ENCODE data around the gene TUFM.
A peak's percentile ranks its signal among the peaks of the same experiment; 100 is the strongest.
"Not testable (repeated sequence)": the region's sequence is repeated elsewhere in the genome, so short reads cannot be mapped to it uniquely, and the experiment has no call there.

The TUFM gene

DNA sequence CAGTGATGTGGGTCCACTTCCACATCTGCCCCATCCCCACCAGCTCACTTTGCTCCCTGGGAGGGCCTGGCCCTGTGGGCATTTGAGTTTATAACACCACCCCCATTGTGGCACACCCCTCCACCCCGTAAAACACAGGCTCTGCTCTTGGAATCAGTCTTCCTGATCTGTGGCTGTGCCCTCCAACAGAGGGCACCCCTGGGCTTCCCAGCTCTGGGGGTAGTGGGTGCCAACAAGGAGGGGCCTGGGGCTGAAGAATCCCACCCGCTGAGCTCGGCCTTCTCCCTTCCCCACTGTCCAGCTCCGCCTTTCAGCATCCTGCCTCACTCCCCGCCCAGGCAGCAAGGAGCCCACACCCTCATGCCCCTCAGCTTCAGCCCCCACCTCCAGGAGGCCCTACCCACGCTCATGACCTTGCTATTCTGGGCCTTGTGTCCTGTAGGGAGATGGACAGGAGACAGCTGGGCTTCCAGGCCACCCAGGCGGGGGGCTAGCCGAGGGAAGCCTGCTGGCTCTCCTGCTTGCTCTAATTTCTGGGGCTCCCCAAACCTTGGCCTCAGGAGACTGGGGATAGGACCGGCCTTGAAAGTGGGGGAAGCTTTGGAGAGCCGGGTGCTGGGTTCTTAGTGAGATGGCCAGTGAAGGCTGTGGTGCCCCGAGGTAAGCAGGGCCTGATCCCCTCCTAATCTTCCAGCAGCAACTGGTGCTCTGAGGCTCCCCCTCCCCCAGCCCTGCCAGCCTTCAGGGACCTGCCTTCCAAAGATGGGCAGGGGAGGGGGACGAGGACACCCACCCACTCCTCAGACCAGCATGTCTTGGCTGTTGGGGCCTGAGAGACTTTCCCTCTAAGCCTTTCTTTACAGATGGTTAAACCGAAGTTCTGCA is 29.2 kb upstream of the TUFM start:
- DNase-seq = no peak

DNA sequence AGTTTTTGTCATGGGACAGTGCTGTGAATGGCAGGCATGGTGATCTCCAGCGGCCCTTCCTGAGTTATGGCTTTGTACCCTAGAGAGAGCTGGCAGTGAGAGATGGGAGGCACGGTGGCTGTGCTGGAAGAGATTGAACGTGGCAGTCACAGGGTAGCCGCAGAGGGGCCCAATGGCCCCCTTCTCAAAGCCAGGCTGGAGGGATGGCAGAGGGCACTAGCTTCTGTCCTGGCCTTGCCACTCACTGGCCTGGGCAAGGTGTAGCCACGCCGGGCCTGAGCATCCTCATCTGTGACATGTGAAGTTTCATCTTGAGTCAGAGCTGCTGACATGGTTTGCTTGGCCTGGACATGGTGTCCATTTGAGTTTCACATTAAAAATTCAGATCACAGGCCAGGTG is 28.3 kb upstream of the TUFM start:
- no peak for DNase-seq

DNA sequence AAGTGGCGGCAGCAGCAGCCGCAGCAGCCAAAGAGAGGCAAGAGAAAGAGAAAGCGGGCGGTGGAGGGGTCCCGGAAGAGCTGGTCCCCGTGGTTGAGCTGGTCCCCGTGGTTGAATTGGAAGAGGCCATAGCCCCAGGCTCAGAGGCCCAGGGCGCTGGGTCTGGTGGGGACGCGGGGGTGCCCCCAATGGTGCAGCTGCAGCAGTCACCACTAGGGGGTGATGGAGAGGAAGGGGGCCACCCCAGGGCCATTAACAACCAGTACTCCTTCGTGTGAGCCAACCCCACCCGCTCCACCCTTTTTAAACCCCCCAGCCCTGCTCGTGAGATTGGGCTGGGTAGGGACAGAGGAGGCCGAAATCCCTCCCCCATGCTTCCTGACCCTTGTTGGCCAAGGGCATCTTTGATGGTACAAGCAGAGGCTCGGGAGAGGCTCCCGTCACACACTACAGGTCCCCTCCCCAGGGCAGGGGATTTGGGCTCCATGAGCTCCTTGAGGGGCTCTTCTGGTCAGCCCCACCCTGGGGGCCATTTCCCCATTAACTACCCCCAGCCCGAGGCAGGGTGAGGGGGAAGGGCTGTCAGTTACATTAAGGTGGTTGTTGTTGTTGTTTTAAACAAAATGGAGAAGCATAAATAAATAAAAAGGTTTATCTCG is 27.5 kb upstream of the TUFM start:
- DNase-seq = peak; percentile 78

DNA sequence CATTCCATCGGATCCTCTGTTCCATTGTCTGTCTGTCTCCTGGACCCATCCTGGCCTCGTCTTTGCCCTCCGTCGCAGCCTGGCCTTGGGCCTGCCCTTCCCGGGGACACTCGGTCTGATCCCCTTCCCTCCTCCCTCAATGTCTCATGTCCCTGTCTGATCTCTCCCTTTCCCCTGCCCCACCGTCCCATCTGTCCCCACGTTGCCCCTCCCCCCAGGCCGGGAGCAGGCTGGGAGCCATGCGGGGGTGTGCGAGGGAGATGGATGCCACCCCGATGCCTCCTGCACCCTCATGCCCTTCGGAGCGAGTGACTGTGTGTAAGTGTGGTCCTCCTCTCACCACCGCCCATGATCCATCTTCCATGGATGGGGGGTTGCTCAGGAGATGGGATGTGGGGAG is 26.8 kb upstream of the TUFM start:
- DNase-seq = no peak

DNA sequence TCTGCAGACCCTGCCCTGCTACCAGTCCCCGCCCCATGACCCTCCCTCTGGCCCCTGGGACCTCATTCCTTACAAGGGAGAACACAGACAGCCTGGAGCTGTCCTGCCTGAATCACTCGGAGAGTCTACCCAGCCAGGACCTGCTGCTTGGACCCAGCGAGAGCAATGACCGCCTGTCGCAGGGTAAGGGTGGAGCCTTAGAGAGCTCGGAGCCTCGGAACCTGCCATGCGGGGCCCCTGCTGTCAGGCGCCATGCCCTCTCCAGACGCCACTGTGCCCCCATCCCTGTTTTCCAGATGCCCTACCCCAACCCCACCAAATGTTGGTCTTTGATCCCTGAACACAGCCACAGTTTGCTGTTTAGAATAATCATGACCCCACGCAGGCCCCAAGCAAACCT is 23.1 kb upstream of the TUFM start:
- DNase-seq = no peak

DNA sequence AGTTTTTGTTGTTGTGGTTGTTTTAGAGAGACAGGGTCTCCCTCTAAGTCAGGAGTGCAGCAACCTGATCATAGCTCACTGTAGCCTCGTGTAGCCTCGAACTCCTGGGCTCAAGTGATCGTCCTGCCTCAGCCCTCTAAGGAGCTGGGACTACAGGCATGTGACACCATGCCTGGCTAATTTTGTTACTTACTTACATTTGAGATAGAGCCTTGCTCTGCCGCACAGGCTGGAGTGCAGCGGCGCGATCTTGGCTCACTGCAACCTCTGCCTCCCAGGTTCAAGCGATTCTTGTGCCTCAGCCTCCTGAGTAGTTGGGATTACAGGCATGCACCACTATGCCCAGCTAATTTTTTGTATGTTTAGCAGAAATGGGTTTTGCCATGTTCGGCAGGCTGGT is 21.5 kb upstream of the TUFM start:
- not testable (repeated sequence) for DNase-seq

DNA sequence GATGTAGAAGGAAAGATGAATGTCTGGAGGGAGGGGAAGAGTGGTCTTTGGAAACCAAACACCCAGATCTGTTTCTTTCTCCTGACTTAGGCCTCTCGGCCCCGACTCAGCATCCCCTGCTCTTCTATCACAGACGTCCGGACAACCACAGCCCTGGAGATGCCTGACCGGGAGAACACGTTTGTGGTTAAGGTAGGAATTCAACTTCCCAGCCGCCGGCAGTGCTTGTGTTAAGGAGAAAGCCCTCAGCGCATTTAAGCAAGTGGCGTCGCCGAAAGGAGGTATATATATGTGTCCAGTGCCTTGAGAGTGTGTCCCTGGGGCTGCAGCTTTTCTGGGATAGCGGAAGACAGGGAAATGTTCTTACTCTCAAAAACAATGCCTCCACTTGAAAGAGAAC is 21.1 kb upstream of the TUFM start:
- DNase-seq = no peak

DNA sequence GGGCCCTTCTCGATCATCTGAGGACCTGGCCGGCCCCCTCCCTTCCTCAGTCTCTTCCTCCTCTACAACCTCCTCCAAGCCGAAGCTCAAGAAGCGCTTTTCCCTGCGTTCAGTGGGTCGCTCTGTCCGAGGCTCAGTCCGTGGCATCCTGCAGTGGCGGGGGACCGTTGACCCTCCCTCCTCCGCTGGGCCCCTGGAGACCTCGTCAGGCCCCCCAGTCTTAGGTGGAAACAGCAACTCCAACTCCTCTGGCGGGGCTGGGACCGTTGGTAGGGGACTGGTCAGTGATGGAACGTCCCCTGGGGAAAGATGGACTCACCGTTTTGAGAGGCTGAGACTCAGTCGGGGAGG is 20.3 kb upstream of the TUFM start:
- DNase-seq = no peak

DNA sequence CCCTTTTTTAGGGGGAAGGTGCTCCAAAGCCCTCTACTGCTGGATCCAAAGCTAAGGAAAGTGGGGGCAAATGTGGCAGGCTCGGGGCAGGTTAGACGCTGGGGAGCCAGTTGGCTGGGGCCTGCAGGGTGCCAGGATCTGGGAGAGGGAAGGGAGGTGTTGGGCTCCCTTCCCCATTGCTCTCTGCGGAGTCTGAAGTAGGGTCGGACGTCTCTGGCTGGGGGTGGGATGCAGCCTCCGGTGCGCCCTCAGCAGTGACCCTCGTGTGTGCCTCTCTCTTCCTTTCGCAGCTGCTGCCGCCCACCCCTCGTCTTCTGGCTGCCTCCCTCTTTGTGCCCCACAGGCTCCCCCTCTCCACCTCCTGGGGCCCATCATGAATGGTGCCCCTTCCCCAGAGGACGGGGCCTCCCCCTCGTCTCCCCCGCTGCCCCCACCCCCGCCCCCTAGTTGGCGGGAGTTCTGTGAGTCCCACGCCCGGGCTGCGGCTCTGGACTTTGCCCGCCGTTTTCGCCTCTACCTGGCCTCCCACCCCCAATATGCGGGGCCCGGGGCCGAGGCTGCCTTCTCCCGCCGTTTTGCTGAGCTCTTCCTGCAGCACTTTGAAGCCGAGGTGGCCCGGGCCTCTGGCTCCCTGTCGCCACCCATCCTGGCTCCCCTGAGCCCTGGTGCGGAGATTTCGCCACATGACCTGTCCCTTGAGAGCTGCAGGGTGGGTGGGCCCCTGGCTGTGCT is 19.7 kb upstream of the TUFM start:
- DNase-seq = no peak

DNA sequence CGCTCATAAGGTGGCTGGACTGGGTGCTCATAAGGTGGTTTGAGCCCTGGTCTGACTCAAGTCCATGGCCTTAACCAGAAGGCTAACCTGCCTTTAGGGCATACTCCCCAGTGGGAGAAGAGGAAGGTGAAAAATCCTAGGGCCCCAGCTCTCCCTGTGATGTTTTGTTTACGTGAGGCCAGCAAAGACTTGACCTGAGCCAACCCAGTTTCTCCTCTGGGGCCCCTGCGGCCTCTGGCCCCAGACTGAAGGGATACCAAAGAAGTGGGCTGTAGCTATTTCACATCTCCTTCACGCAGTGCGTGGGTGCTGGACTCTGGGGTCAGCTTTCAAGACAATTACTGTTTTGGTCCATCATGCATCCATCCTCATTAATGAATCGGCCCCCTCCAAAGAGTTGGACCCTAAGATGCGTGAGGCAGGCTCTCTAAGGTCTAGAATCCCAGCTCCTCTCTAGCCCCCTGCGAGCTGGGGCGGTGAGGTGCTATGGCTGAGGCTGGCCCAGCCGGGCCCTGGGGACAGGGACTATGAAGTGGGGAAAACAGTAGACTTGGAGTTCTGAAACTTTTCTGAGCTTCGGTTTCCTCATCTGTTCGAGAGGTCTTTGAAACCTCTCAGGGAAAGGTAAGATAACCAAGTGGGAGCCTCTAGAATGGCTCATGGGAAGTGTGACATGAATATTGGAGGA is 19.0 kb upstream of the TUFM start:
- DNase-seq = no peak

DNA sequence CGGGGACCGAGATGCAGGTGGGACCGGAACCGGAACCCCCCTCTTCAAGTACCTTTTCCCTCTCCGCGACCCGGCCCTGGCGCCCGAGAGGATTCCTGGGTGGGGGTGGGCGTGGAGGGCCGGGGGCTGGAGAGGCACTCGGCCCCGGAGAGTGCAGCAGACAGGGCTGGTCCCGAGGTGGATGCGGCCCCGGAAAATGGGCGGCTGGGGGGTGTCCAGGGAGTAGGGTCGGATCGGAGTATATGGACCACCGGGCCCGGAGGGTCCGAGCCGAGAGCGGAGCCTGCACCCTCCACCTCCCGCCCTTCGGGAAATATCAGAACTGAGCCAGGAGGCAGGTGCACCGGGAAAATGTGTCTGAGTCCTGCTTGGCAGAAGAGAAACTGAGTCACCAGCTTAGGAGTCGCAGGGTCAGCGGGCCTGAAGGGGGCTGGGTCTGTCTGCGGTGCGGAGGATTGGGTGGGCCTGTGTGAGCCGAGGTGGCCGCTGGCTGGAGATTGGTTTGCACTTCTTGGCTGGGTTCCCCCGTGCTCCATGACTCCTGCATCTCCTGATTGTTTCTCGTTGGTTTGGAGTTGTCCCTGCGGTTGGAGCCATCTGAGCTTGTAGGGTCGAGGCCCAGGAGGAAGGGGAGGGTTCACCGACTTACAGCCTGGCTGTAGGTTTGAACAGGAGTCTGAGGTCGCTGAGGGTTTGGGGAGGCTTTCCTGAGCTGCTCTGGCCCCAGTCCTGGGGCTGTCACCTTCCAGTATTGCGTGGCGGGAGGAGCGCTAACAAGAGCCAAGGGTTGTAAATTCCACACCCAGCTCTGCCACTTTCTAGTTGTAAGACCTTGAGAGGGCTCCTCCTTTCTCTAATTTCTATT is 18.0 kb upstream of the TUFM start:
- DNase-seq = no peak

DNA sequence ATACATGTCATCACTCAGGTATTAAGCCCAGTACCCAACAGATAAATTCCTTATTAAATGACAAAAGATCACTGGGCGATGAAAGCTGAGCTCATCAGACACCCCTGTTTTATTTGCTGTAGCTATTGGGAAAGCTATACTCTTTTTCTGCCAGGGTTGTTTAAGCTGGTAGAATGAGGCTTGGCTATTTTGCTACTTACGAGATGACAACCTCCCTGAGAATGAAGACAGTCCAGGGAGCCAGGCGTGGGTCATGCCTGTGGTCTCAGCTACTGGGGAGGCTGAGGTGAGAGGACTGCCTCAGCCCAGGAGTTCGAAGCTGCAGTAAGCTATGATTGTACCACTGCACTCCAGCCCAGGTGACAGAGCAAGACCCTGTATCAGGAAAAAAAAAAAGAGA is 13.2 kb upstream of the TUFM start:
- DNase-seq = no peak

DNA sequence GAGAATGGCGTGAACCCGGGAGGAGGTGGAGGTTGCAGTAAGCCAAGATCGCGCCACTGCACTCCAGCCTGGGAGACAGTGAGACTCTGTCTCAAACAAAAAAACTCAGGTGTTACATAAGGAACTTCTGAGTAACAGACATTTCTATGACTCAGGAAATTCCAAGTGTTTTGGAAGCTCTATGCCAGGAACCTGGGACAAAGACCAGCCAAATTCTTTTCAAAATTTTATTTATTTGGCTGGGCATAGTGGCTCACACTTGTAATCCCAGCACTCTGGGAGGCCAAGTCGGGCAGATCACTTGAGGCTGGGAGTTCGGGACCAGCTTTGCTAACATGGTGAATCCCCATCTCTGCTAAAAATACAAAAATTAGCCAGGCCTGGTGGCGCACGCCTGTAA is 12.3 kb upstream of the TUFM start:
- no peak for DNase-seq

DNA sequence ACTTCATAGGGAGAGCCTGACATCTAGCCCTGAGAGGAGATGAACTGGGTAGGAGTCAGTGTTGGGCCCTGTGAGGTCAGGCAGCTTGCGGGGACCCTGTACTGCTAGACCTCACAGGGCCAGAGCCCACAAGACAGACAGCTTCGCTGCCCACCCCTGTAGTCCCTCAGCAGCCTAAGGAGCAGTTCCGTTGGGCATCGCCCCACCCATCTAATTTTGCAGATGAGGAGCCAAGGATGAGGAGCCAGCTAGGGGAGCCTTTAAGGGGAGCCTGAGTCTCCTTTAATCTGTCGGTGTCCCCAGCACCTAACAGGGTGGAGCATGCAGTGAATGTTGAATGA is 755 bp upstream of the TUFM start:
- DNase-seq = peak; percentile 48

DNA sequence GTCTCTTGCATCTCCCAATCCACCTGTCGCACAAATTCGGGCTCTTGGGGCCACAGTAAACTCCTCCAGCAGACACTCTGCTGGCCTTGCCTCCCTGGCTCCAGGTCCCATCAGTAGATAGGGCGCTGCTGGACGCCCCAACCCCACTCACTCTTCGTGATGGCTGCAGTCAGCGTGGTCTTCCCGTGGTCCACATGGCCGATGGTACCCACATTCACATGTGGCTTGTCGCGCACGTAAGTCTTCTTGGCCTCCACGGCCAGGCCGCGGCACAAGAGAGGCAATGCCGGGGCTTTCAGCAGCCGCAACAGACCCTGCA is 428 bp downstream of the TUFM start:
- peak; percentile 44 for DNase-seq

DNA sequence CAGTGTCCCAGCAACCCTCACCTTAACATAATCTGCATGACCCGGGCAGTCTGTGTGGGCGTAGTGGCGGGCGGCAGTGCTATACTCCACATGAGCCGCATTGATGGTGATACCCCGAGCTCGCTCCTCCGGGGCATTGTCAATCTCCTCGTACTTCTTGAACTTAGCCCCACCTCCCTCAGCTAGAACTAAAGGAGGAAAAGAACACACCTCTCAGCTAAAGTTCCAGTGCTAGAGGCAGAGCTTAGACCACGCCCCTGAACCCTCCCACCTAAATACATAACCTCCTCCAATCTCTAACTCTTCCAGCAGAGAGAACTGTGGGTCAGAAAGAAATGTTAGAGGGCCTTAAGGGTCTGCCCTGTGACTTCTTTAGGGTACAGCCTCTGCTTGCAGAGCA is 855 bp downstream of the TUFM start:
- peak; percentile 61 for DNase-seq

DNA sequence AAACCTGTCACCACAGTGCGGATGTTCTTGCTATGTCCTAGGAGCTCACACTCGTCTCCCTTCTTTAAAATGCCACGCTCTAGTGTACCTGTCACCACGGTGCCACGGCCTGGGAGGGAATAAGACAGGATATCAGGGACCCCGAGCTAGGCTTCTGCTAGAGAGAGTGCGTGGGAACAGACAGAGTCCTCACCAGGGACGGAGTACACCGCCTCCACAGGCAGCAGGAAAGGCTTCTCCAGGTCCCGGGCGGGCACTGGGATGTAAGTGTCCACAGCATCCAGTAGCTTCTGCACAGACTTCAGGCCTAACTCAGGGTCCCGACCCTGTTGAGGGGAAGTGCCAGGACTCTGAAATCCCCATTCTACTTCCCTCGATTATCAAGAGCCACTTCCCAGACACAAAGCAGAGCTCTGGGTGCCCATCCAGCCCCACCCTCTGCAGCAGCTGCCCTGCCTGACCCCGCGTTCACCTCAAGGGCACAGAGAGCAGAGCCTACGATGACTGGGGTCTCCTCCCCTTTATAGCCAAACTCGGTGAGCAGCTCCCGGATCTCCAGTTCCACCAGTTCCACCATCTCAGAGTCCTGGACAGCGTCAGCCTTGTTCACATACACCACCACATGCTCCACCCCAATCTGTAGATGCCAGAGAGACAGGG is 1.8 kb downstream of the TUFM start:
- no peak for DNase-seq

DNA sequence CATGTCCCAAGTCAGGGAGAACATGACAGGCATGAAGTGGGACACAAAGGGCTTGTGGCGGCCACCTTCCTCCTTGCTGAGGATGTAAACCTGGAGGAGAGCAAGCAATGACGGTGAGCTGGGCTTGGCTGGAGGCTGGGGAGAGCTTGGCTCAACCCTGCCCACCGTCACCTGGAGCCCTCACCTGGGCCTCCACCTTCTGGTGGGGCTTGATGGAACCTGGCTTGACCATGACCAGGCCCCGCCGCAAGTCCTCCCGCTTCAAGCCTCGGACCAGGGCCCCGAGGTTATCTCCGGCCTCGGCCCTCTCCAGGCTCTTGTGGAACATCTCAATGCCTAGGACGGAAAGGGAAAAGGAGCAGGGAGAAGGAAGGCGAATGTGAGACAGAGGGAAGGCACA is 2.4 kb downstream of the TUFM start:
- DNase-seq = no peak

DNA sequence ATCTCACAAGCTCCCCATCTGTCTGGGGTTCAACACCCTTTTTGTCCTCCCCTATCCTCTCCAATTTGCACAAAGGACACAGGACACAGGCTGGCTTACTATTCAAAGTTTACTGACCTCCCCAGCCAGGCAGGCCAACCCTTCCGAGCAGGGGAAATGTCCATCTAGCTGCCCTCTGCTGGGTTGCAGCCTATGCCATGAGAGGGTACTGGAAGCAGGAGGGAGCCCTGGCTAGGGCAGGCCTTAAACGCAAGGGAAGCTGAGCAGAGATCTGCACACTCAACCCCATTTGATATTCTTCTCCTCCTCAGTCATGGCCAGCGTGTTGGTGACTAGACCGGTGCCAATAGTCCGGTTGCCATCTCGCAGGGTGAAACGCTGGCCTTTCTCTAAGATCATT is 3.5 kb downstream of the TUFM start:
- DNase-seq = no peak

DNA sequence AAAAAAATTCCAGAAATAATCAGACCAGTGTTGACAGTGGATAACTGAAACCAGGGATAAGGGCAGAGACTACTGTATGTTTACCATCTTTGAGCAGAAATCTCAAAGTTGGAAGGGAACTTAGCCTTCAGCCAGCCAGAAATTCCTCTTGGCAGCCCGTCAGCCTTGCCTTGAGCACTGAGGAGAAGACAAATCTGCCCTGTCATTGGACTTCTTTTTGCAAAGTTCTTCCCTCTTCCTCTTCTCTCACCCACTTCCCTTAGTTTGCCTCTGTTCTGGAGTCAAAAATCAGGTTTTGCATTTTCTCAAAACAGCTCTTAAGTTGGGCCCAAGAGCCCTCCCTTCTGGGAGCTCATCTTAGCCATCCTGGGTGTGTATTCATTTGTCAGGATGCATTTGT is 6.2 kb downstream of the TUFM start:
- DNase-seq = no peak

DNA sequence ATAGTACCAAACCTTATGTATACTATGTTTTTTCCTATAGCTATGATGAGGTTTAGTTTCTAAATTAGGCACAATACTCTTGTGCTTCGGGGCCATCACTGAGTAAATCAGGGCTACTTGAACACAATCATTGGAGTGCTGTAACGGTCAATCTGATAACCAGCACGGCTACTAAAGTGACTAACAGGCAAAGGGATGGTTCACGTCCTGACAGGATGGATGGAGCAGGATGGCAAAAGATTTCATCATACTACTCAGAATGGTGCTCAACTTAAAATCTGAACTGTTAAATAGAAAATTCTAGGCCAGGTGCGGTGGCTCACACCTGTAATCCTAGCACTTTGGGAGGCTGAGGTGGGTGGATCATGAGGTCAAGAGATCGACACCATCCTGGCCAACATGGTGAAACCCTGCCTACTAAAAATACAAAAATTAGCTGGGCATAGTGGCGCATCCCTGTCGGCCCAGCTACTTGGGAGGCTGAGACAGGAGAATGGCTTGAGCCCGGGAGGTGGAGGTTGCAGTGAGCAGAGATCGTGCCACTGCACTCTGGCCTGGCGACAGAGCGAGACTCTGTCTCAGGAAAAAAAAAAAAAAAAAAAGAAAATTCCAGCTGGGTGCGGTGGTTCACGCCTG is 7.0 kb downstream of the TUFM start:
- no peak for DNase-seq

DNA sequence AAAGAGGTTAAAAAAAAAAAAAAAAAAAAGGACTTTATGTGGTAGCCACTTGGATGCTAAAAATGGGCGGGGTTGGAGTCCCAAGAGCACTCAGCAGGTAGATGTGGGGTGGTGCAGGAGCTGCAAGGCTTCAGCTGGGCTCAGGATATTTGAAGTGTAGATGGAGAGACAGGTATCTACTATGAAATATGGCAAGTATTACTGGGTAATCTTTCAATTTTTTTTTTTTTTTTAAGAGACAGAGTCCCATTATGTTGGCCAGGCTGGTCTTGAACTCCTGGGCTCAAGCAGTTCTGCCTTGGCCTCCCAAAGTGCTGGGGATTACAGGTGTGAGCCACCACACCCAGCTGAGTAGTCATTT is 7.6 kb downstream of the TUFM start:
- DNase-seq = no peak

Measured in stimulated activated CD8-positive, alpha-beta memory T cell treated with anti-CD3 and anti-CD28 coated beads, Interleukin-4, amount 100 ng/mL, for 48 hours (primary cell).